ENCODE data around the gene RCL1. TPM values are rescaled to one million over a fixed set of nuclear protein-coding genes. Genes with fewer than 3 reads are reported as not detected.

The RCL1 gene
- total RNA-seq, 2 experiments from 2014 or later: 14.4 to 15.1 TPM

- H3K4me3 Mint-ChIP-seq: no peak overlapping the region
- H3K27me3 Mint-ChIP-seq: no peaks in the 10 kb centered on the region
- no peak overlapping the region for H3K27ac Mint-ChIP-seq
- H3K9me3 Mint-ChIP-seq: no peaks in the 10 kb centered on the region
- peaks cover 25% of the 10 kb centered on the region for H3K36me3 Mint-ChIP-seq
- peaks cover 4% of the 10 kb centered on the region for H3K4me1 Mint-ChIP-seq
- POLR2A ChIA-PET: no interaction called here
- ATAC-seq (ENCODE audit: low read depth) (no peak), DNase-seq (no peak)
These were observed 38.0 kb downstream of the RCL1 start for GRCh38 chr9:4830699-4831098.

- no peak for ATAC-seq (ENCODE audit: low read depth)
- peaks cover 26% of the 10 kb centered on the region for H3K36me3 Mint-ChIP-seq
These were observed 38.4 kb downstream of the RCL1 start for GRCh38 chr9:4831119-4831518.

GRCh38 chr9:4831944-4832343 lies 39.2 kb downstream of the RCL1 start:
- H3K36me3 Mint-ChIP-seq: peaks cover 31% of the 10 kb centered on the region

More at GRCh38 chr9:4831119-4831518, 38.4 kb downstream of the RCL1 start:
- H3K9me3 Mint-ChIP-seq: no peaks in the 10 kb centered on the region
- POLR2A ChIA-PET: no interaction called here
- no peak for DNase-seq
- peaks cover 4% of the 10 kb centered on the region for H3K4me1 Mint-ChIP-seq
- no peak overlapping the region for H3K4me3 Mint-ChIP-seq
- H3K27me3 Mint-ChIP-seq: no peaks in the 10 kb centered on the region
- H3K27ac Mint-ChIP-seq: no peak overlapping the region

GRCh38 chr9:4832786-4833579 lies 40.2 kb downstream of the RCL1 start:
- peaks cover 4% of the 10 kb centered on the region for H3K4me1 Mint-ChIP-seq
- H3K36me3 Mint-ChIP-seq: peaks cover 31% of the 10 kb centered on the region
- no peak for ATAC-seq (ENCODE audit: low read depth)
- no peak overlapping the region for H3K4me3 Mint-ChIP-seq
- POLR2A ChIA-PET: no interaction called here
- H3K9me3 Mint-ChIP-seq: no peaks in the 10 kb centered on the region
- no peaks in the 10 kb centered on the region for H3K27me3 Mint-ChIP-seq
- H3K27ac Mint-ChIP-seq: no peak overlapping the region
- DNase-seq: no peak

More at GRCh38 chr9:4831944-4832343, 39.2 kb downstream of the RCL1 start:
- no peak for DNase-seq
- no peak overlapping the region for H3K4me3 Mint-ChIP-seq
- H3K27ac Mint-ChIP-seq: no peak overlapping the region
- H3K27me3 Mint-ChIP-seq: no peaks in the 10 kb centered on the region
- POLR2A ChIA-PET: no interaction called here
- H3K9me3 Mint-ChIP-seq: no peaks in the 10 kb centered on the region
- ATAC-seq (ENCODE audit: low read depth): no peak
- peaks cover 4% of the 10 kb centered on the region for H3K4me1 Mint-ChIP-seq

- no peak overlapping the region for H3K27ac Mint-ChIP-seq
- no peak for DNase-seq
- H3K4me1 Mint-ChIP-seq: peaks cover 4% of the 10 kb centered on the region
- POLR2A ChIA-PET: no interaction called here
- peaks cover 36% of the 10 kb centered on the region for H3K36me3 Mint-ChIP-seq
- H3K4me3 Mint-ChIP-seq: no peak overlapping the region
- no peak for ATAC-seq (ENCODE audit: low read depth)
- no peaks in the 10 kb centered on the region for H3K9me3 Mint-ChIP-seq
- no peaks in the 10 kb centered on the region for H3K27me3 Mint-ChIP-seq
These were observed 41.2 kb downstream of the RCL1 start for GRCh38 chr9:4833781-4834560.

- no peak for ATAC-seq (ENCODE audit: low read depth)
- POLR2A ChIA-PET: no interaction called here
- no peak overlapping the region for H3K4me3 Mint-ChIP-seq
- no peaks in the 10 kb centered on the region for H3K27me3 Mint-ChIP-seq
- DNase-seq: no peak
- H3K27ac Mint-ChIP-seq: no peak overlapping the region
- H3K4me1 Mint-ChIP-seq: peaks cover 9% of the 10 kb centered on the region
- peaks cover 41% of the 10 kb centered on the region for H3K36me3 Mint-ChIP-seq
- H3K9me3 Mint-ChIP-seq: no peaks in the 10 kb centered on the region
These were observed 43.9 kb downstream of the RCL1 start for GRCh38 chr9:4836676-4837075.

GRCh38 chr9:4837261-4838188 lies 44.8 kb downstream of the RCL1 start:
- H3K27me3 Mint-ChIP-seq: no peaks in the 10 kb centered on the region
- H3K9me3 Mint-ChIP-seq: no peaks in the 10 kb centered on the region
- POLR2A ChIA-PET: no interaction called here
- peaks cover 39% of the 10 kb centered on the region for H3K36me3 Mint-ChIP-seq
- peaks cover 9% of the 10 kb centered on the region for H3K4me1 Mint-ChIP-seq
- ATAC-seq (ENCODE audit: low read depth): no peak
- H3K27ac Mint-ChIP-seq: no peak overlapping the region
- no peak overlapping the region for H3K4me3 Mint-ChIP-seq
- DNase-seq: no peak

- Mint-ChIP-seq H3K4me3 (no peak overlapping the region), H3K9me3 (no peaks in the 10 kb centered on the region), H3K27ac (no peak overlapping the region), H3K4me1 (peaks cover 9% of the 10 kb centered on the region), H3K27me3 (no peaks in the 10 kb centered on the region), H3K36me3 (peaks cover 36% of the 10 kb centered on the region)
- ATAC-seq (ENCODE audit: low read depth) (no peak), DNase-seq (no peak)
- POLR2A ChIA-PET: no interaction called here
These were observed 45.4 kb downstream of the RCL1 start for GRCh38 chr9:4838189-4838546.

- no peaks in the 10 kb centered on the region for H3K27me3 Mint-ChIP-seq
- H3K27ac Mint-ChIP-seq: no peak overlapping the region
- no peak overlapping the region for H3K4me3 Mint-ChIP-seq
- peaks cover 28% of the 10 kb centered on the region for H3K36me3 Mint-ChIP-seq
- POLR2A ChIA-PET: no interaction called here
- no peaks in the 10 kb centered on the region for H3K9me3 Mint-ChIP-seq
- ATAC-seq (ENCODE audit: low read depth) (no peak), DNase-seq (no peak)
- H3K4me1 Mint-ChIP-seq: peaks cover 9% of the 10 kb centered on the region
These were observed 46.7 kb downstream of the RCL1 start for GRCh38 chr9:4839470-4839912.

- no peak overlapping the region for H3K27ac Mint-ChIP-seq
- no peaks in the 10 kb centered on the region for H3K27me3 Mint-ChIP-seq
- peaks cover 30% of the 10 kb centered on the region for H3K36me3 Mint-ChIP-seq
- H3K4me3 Mint-ChIP-seq: no peak overlapping the region
- POLR2A ChIA-PET: no interaction called here
- ATAC-seq (ENCODE audit: low read depth): no peak
- DNase-seq: no peak
- H3K9me3 Mint-ChIP-seq: no peaks in the 10 kb centered on the region
- peaks cover 5% of the 10 kb centered on the region for H3K4me1 Mint-ChIP-seq
These were observed 47.3 kb downstream of the RCL1 start for GRCh38 chr9:4840018-4840417.

GRCh38 chr9:4842213-4842612 lies 49.5 kb downstream of the RCL1 start:
- no peaks in the 10 kb centered on the region for H3K9me3 Mint-ChIP-seq
- no peaks in the 10 kb centered on the region for H3K27me3 Mint-ChIP-seq
- no peak overlapping the region for H3K27ac Mint-ChIP-seq
- peaks cover 19% of the 10 kb centered on the region for H3K36me3 Mint-ChIP-seq
- H3K4me1 Mint-ChIP-seq: peaks cover 4% of the 10 kb centered on the region
- no peak for ATAC-seq (ENCODE audit: low read depth)
- no peak overlapping the region for H3K4me3 Mint-ChIP-seq
- DNase-seq: no peak
- POLR2A ChIA-PET: interaction anchor here (0.6 kb wide), 1 partner anchor 24 kb away, joined by 4 read pairs; no protein-coding TSS in a partner anchor

GRCh38 chr9:4842734-4843133 lies 50.0 kb downstream of the RCL1 start:
- no peaks in the 10 kb centered on the region for H3K9me3 Mint-ChIP-seq
- DNase-seq: no peak
- no peak for ATAC-seq (ENCODE audit: low read depth)
- no peaks in the 10 kb centered on the region for H3K27me3 Mint-ChIP-seq
- peaks cover 19% of the 10 kb centered on the region for H3K36me3 Mint-ChIP-seq
- H3K27ac Mint-ChIP-seq: no peak overlapping the region
- peaks cover 4% of the 10 kb centered on the region for H3K4me1 Mint-ChIP-seq
- POLR2A ChIA-PET: interaction anchor here (0.6 kb wide), 1 partner anchor 24 kb away, joined by 4 read pairs; no protein-coding TSS in a partner anchor
- H3K4me3 Mint-ChIP-seq: no peak overlapping the region
